Epithelial cell of proximal tubule (primary cell): Measurements from ENCODE around the gene GFRA1. TPM values are rescaled to one million over a fixed set of nuclear protein-coding genes. Genes with fewer than 3 reads are reported as not detected.
"Not testable (repeated sequence)": the region's sequence is repeated elsewhere in the genome, so short reads cannot be mapped to it uniquely, and the experiment has no call there.

ENCODE experiments used
- DNase-seq: peaks from one replicate; pipeline ENCODE4 v3.0.0-alpha.2; 2011; ENCODE audit warnings: low read depth
- H3K4me3 ChIP-seq: 2 replicates; pipeline ENCODE4 v1.5.1; 2011; ENCODE audit warnings: low read depth, mild to moderate bottlenecking, low read length
- total RNA-seq: library from RNA; depleted of rRNA; stranded (reverse); fragments of >200 nt; gene quantifications from 2 replicates; pipeline ENCODE4 v1.2.3, GENCODE V29; 2015
- TF ChIP-seq, protein P1 (sequence below): conservative IDR thresholded peaks from 2 replicates; pipeline ENCODE4 v1.5.1; 2012; ENCODE audit warnings: low read depth, mild to moderate bottlenecking, low read length

GFRA1 gene
- total RNA-seq, 1 donor from 2014 or later = 10.6 TPM

DNA sequence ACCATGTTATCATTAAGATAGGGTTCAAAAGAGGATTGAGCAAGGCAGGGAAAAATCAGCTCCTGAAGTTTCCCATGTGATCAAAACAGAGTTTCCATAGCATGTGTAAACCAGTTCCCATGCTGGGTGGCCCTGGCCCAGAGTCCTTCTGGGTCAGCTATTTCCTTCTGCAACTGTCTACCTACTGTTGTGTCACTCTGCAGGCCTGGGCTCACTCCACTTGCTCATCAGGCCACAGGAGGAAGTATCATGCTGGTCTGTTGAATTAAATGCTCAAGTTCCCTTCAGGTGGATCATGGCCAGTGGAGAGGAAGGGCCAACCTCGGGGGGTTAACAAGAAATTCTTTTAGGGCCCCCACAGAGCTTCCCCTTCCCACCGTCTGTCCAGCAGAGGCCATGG, 104.7 kb downstream of the GFRA1 start:
- no peak for DNase-seq
- TF ChIP-seq, protein P1, sequence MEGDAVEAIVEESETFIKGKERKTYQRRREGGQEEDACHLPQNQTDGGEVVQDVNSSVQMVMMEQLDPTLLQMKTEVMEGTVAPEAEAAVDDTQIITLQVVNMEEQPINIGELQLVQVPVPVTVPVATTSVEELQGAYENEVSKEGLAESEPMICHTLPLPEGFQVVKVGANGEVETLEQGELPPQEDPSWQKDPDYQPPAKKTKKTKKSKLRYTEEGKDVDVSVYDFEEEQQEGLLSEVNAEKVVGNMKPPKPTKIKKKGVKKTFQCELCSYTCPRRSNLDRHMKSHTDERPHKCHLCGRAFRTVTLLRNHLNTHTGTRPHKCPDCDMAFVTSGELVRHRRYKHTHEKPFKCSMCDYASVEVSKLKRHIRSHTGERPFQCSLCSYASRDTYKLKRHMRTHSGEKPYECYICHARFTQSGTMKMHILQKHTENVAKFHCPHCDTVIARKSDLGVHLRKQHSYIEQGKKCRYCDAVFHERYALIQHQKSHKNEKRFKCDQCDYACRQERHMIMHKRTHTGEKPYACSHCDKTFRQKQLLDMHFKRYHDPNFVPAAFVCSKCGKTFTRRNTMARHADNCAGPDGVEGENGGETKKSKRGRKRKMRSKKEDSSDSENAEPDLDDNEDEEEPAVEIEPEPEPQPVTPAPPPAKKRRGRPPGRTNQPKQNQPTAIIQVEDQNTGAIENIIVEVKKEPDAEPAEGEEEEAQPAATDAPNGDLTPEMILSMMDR = no peak
- no peak overlapping the region for H3K4me3 ChIP-seq

DNA sequence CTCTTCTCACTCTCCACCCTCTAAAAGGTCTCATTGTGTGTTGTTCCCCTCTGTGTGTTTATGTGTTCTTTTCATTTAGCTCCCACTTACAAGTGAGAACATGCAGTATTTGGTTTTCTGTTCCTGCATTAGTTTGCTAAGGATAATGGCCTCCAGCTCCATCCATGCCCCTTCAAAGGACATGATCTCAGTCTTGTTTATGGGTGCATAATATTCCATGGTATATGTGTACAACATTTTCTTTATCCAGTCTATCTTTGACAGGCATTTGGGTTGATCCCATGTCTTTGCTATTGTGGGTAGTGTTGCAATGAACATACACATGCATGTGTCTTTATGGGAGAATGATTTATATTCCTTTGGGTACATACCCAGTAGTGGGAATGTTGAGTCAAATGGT, 107.1 kb downstream of the GFRA1 start:
- not testable (repeated sequence) for DNase-seq

DNA sequence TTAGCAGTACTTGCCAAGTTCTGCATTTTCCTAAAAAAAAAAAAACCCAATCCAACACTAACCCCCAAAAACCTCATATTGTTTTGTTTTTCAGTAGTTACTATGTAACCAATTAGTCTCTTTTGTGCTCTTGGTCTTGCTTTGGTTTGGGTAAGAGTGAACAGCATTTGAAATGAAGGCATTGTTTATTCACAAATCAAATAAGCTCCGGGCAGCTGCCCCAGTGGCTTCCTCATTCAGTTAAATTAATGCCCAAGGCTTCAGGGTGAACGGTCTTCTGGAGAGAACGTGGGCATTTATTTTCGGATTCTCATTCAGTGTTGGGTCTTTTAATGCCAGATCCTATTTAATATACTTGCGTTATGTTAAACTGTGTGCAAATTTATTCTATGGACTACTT, 108.7 kb downstream of the GFRA1 start:
- TF ChIP-seq, protein P1 = no peak
- no peak overlapping the region for H3K4me3 ChIP-seq
- no peak for DNase-seq

More for the DNA sequence above, 107.1 kb downstream of the GFRA1 start:
- not testable (repeated sequence) for H3K4me3 ChIP-seq

DNA sequence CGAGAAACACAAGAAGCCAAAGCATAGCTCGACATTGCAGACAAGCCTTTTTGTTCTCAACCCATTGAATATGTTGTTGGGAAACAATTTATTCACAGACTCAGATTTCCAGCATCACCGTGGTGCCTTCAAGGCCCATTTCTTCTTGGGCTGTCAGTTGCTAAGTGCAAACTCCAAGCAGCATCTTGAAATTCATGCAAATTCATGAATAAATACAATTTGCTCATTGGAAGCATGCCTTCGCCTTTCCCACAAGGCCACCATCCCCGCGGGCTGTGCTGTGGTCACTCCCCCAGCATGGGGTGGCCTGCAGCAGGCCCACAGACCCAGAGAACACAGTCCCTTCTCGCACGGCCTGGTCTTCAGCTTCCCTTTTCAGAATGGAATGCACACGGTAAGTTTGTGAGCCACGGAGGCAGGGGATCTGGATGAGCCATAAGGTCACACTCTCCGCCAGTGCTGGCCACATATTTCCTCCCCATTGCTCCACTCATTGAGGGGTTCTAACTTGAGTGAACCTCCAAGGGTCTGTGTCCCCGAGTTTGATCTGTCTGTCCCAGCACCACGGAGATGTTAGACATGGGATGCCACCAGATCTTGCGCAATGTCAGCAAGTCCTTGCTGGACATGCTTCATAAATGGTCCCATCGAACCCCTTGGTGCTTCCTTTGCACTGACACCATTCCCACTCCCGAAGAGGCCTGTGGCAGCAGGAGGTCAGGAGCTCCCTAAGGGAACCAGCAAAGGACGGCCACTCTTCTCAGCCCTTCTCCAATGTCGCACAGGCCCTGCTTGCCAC, 109.5 kb downstream of the GFRA1 start:
- DNase-seq = no peak
- TF ChIP-seq, protein P1 = no peak
- no peak overlapping the region for H3K4me3 ChIP-seq

DNA sequence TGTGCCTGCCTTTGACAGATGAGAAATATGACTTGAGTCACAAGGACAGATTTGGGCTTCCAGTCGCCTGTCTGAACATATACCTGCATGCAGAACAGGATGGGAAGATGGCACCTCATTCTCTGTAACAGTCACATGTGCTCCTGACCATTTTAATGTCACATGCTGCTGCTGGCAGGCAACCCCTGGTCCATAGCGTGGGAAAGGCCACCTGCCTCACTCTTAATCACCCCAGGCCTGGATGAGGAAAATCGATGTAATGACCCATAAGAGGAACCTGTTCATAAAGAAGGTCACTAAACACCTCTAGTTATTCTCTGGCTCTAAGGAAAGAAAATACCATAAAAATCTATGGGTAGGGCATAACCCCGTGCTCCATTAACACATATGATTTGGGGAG, 110.2 kb downstream of the GFRA1 start:
- no peak for DNase-seq
- H3K4me3 ChIP-seq = no peak overlapping the region
- TF ChIP-seq, protein P1 = no peak

DNA sequence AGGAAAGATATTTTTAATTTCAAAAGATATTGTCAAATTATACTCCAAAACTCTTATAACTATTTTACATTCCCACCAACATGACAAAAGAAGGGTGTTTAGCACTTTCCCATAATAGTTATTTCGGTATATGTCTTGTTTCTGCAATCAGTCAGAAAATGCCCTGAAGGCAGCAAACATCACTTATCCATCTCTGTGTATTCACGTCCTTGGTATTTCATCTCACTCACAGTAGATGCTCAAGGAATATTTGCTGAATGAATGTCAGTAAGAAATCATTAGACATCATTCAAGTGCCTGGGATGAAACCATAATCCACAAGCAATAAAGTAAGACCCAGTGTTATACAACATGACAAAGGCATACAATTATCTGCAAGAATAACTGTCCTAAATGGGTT, 112.7 kb downstream of the GFRA1 start:
- no peak overlapping the region for H3K4me3 ChIP-seq
- no peak for DNase-seq
- TF ChIP-seq, protein P1 = no peak

DNA sequence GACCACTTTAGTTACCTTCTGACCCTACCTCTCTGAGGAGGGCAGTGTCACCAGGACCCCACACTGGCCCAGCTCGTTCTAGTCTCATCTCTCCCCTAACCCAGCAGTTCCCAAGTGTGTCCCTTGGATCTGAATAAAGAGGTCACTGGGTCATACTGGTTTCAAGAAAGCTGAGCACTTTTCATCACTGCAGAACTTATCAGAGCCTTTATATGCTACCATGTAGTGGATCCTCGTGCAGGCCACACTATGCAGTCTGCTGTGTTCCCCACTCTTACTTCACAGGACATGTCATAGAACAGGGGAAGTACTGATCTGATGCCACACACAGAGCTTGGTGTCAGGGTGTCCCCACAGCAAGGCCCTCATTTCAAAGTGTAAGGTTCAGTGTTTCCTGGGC, 113.8 kb downstream of the GFRA1 start:
- DNase-seq = no peak
- TF ChIP-seq, protein P1 = no peak
- H3K4me3 ChIP-seq = no peak overlapping the region
